Superior temporal gyrus (tissue), 1 donor: Measurements from ENCODE around the gene HOXD9.

ENCODE experiments used
- DNase-seq: peaks from one replicate; pipeline ENCODE4 v3.0.0-alpha.2; 2016; ENCODE audit errors: extremely low spot score

Gene HOXD9

GRCh38 chr2:176137906-176138305 is 15.4 kb downstream of the HOXD9 start:
- no peak for DNase-seq

DNA sequence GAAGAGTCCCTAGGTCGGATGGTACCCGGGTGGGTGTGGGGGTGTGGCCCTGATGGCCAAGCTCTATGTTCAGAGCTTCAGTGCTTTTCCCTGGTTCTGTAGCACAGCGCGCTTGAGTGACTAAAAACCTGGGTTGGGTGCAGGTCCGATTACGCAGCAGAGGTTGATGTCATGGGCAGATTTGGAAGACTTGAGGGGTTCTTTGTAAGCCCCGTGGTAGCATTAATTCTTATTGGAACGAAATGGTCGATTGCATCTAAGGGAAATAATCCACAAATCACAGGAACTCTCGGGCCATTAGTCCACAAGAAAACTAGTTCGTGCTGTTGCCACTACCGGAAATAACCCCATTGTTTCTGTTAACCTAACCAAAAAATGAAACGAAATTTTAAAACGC is 16.0 kb downstream of the HOXD9 start:
- no peak for DNase-seq

- no peak for DNase-seq
Measured at GRCh38 chr2:176138923-176139660, 16.6 kb downstream of the HOXD9 start.

GRCh38 chr2:176139661-176140512 is 17.4 kb downstream of the HOXD9 start:
- DNase-seq = no peak

DNA sequence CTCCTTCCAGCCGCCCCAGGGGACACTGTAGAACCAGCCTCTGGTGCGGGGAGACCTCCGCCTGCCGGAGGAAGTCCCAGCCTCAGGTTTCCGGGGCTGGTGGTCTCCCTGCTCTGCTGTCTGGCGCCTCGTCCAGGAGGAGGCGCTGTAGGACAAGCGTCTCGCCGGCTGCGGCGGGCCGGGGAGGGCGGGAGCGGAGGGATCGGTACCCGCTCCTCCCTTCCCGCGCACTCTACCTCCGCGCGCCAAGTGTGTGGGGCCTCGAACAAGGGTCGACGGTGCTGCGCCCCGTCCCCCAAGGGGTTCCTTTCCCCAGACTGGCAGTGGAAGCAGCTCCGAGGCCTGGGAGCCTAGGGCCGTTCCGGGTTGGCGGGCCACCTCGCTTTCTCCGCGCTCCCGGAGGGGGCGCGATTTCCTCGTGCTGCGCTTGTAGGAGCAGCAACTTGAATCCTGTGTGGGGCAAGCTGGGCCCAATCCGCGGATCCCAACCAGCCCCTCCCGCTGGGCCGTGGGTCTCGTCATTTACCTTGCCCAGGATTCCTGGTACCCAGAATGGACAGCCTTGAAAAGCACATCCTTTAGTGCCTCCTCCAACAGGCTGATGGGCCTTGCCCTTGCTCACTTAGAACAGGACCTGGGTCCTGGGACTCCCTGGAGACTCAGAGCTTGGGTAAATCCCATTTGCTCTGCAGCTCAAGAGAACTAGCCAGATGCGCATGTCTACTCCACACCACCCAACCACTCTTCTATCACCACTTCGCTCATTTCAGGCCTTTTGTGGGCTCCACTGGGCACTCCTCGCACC is 18.2 kb downstream of the HOXD9 start:
- DNase-seq = peak; percentile 70

GRCh38 chr2:176142281-176142680 is 19.8 kb downstream of the HOXD9 start:
- DNase-seq = no peak

GRCh38 chr2:176145085-176145969 is 22.8 kb downstream of the HOXD9 start:
- DNase-seq = no peak

DNA sequence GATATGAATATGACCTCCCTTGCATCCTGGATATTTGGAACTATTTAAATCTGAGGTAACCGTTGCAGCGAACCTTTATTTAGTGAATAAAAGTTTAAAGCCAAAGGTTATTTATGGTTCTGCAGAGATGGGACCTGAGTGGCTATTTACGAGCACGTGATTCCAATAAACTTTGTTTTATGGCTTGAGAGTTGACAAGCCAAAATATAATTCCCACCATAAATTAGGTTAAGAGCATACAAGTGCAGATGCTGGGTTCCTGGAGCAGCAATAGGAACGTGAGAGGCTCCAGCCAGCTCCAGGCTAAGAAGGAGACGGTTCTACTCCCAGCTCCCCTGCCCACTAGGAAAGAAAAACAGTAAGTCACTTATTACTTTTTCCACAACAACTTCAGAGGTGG is 23.6 kb downstream of the HOXD9 start:
- DNase-seq = no peak

DNA sequence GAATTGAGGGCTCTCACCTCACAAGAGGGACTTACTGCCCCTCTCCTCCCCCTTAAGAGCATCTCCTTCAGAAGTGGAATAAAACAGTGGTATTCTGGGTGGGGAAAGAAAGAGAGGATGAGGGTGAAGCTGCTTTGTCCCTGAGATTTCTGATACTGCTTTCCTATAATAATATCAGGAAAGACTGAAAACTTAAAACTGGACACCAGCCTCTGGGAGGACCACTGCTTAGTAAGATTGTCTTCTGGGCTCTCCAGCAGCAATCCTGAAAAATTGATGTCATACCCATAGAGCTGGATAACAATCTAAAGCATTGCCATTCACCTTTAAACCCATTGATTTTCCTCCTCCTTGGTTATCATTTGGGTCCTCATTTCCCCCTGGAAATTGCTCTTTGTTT is 24.1 kb downstream of the HOXD9 start:
- DNase-seq = no peak

- DNase-seq = no peak
Measured at GRCh38 chr2:176147210-176147799, 24.8 kb downstream of the HOXD9 start.

- DNase-seq = no peak
Measured at GRCh38 chr2:176147800-176148496, 25.4 kb downstream of the HOXD9 start.

DNA sequence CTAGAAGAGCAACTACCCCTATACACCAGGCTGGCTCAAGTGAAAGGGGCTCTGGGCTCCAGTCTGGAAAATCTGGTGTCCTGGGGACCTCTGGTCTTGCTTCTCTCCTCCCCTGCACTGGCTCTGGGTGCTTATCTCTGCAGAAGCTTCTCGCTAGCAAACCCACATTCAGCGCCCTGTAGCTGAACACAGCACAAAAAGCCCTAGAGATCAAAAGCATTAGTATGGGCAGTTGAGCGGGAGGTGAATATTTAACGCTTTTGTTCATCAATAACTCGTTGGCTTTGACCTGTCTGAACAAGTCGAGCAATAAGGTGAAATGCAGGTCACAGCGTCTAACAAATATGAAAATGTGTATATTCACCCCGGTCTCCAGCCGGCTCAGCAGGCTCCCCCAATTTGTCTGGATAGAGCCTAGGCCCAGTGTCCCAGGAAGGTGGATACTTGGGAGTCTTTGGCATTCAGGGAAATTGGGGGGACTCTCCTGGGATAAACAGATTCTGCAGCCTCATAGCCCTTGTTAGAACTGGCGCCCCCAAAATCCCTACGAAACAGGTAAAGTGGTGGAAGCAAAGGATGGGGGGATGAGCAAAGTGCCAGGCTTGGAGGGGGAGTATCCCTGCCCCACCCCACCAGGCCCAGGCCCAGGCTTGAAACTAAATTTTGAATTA is 26.4 kb downstream of the HOXD9 start:
- no peak for DNase-seq

DNA sequence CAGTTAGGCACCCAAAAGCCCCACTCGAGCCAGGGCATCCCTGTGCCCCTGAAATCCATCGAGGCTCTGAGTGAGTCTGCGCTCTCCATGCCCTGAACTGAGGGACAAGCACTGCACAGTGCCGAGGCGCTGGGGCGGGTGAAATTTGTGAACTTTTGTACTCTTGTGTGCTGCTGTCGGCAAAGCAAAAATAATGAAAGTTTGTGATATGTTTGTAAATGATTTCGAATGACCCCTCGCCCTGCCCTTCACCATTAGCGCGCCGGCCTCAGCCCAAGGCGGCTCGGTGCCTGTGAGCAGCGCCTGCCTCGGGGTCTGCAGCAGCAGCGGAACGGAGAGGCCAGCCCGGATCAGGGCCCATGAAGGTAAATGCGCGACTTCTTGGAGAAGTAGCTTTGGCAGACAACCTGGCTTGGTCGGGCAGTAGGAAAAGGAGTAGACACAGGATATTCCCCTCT is 27.0 kb downstream of the HOXD9 start:
- no peak for DNase-seq

DNA sequence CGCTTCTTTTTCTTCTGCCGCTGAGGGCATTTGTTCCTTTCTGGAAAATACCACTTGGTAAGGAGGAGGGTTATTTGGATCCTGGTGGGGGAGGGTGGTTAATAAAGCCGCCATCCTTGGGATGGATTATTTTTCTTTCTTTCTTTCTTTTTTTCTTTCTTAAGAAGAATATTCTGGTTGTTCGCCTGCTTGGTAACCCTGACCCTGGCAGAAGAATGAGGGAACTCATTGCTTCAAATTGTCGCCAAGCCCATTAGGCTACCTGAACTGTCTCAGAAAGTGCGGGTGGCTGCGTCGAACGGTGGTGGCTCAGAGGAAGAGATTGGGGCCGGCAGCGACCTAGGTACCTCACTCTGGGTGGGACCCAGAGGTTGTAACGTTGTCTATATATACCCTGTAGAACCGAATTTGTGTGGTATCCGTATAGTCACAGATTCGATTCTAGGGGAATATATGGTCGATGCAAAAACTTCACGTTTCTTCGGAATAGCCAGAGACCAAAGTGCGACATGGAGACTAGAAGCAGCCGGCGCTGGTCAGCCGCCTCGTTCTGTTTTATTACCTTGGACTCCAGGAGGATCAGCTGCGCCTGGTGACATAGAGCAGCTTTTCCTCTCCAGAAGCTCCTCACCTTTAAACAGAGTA is 27.5 kb downstream of the HOXD9 start:
- no peak for DNase-seq

DNA sequence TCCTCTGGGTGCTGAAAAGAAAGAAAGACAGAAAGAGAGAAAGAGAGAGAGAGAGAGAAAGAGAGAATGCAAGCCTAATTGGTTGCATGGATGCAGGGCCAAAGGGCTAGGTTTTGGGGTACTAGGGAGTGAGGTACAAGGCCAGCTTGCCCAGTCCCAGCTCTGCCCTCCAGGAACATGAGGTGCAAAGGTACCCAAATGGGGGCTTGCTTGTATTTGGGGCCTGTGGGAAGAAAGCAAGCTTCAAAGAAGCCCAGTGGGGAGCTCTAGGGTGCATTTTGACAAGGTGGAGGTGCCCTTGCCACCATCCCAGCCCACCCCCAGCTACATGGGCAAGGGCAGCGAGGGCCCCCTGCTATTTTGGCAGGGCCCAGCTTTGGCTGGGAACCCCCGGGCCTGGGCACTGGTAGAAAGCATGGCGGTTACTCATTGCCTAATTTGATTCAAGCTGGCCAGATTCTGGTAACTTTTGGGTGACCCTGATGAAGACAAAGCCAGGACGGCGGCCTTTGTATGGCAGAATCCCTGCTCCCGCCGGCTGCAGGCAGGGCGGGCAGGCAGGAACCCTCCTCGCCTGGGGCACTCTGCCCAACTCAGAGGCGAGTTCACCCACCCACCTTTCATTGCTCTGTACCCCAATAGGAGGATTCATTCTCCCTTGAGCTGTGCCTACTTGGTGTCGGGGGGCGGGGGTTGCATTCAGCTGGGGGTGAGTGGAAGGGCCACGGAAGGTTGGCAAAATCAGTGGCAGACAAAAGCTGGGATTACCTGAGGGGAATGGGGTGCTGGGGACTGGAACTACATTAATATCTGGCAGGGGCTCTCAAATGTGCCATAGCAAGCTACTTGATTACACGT is 28.3 kb downstream of the HOXD9 start:
- no peak for DNase-seq

DNA sequence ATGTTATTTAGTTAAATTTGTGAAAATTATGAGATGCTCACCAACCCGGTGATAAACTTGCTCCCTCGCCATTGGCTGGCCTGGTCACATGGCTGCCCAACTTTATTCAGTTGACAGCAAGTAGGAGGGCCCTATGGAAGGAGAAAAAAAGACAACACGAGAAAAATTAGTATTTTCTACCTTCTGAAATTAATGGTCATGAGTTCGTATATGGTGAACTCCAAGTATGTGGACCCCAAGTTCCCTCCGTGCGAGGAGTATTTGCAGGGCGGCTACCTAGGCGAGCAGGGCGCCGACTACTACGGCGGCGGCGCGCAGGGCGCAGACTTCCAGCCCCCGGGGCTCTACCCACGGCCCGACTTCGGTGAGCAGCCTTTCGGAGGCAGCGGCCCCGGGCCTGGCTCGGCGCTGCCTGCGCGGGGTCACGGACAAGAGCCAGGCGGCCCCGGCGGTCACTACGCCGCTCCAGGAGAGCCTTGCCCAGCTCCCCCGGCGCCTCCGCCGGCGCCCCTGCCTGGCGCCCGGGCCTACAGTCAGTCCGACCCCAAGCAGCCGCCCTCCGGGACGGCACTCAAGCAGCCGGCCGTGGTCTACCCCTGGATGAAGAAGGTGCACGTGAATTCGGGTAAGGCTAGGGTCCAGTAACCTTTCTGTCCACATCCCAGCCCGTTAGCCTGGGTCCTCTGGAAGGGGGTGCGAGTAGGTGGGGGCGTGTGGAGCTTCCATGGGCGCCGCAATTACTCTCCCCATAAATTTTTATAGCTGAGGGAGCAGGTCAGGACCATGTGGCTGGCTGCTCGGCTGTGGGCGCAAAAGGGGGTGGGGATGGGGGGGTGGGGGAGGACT is 29.1 kb downstream of the HOXD9 start, which contains the start of gene HOXD4:
TSS of gene HOXD4 (plus strand) at position 109 of the 846 bp plus-strand sequence. CDS start at position 193, 84 bp downstream.
- DNase-seq = no peak
